ENCODE results near the gene GALK1. TPM values are rescaled to one million over a fixed set of nuclear protein-coding genes. Genes with fewer than 3 reads are reported as not detected.
"Not testable (repeated sequence)": the region's sequence is repeated elsewhere in the genome, so short reads cannot be mapped to it uniquely, and the experiment has no call there.

Gene GALK1
- 23.7 TPM for total RNA-seq

DNA sequence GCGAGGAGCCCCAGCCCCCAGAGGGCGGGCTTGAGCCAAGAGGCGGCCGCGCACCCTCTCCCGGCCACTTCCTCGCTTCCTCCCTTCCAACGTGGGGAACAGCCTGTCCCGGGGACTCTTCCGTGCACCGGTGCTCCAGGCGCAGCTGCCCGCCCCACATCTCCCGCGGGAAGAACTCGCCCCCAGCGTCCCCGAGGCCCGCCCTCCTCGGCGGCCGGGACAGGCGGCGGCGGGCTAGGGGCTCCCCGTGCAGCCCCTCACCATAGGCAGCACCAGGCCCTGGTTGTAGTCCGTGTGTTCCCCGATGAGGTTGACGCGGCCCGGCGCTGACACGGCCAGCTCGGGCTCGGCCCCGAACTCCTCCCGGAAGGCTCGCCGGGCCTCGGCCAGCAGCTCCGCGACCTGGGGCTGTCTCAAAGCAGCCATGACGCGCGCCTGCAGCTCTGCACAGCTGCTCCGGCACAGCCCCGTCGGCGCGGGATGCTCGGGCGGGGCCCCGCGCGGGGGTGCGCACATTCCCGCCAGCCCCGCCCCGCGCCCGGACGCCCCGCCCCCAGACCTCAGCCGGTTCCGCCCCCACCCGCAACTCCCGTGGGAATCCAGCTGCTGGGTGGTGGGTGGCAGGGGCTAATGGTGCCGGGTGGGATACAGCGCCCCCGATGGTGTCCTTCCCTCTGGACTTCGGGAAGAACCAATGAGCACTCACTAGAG lies at the start of gene GALK1:
Gene GALK1, minus strand, starts transcription at position 482 of the 711 bp plus-strand sequence. Its CDS starts 56 bp downstream, at position 426.
- DNase-seq (ENCODE audit: low spot score) (peak; percentile 88), ATAC-seq (peak; percentile 84)
- intact Hi-C loops (cut with DNase I): loop anchor here (5.0 kb wide), 1 partner anchor 1517 kb away; no protein-coding TSS in a partner anchor

- no peak for DNase-seq (ENCODE audit: low spot score)
- no peak for ATAC-seq
- intact Hi-C loops (cut with DNase I): no loop called here
Measured at GRCh38 chr17:75814021-75814395, 49.0 kb upstream of the GALK1 start.

DNA sequence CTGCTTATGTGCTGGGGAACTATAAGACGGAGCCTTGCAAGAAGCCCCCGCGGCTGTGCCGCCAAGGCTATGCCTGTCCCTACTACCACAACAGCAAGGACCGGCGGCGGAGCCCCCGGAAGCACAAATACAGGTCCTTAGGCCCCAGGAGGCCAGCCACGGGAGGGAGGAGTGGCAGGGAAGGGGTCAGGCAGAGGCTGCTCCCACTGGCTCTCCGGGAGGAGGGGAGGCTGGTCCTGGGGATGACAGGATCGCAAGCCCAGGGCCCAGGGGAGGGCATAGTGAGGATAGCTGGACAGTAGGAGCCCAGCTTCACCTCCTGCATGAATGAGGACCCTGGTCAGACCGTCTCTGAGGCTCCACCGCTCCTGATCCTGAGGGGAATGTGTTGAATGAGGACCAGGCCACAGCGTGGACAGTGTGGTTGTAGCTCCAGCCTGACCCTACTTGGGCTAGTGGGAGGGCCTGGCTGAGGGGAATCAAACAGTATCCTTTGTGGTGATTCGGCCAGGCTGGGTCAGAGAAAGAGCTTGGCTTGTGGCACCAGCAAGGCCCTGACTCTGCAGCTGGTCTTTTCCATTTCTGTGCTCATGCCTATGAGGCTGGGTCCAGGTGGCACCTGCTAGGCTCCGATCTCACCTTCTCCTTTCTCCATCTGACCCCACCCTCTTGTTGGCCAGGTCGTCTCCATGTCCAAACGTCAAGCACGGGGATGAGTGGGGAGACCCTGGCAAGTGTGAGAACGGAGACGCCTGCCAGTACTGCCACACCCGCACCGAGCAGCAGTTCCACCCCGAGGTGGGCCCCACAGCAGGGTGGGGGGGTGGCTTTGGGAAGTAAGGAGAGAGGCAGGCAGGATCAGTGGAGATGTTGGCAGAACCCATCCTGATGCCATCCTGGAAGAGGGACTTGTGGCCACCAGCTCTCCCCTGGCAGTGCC lies 48.4 kb upstream of the GALK1 start:
- ATAC-seq (no peak), DNase-seq (ENCODE audit: low spot score) (no peak)
- intact Hi-C loops (cut with DNase I): no loop called here

DNA sequence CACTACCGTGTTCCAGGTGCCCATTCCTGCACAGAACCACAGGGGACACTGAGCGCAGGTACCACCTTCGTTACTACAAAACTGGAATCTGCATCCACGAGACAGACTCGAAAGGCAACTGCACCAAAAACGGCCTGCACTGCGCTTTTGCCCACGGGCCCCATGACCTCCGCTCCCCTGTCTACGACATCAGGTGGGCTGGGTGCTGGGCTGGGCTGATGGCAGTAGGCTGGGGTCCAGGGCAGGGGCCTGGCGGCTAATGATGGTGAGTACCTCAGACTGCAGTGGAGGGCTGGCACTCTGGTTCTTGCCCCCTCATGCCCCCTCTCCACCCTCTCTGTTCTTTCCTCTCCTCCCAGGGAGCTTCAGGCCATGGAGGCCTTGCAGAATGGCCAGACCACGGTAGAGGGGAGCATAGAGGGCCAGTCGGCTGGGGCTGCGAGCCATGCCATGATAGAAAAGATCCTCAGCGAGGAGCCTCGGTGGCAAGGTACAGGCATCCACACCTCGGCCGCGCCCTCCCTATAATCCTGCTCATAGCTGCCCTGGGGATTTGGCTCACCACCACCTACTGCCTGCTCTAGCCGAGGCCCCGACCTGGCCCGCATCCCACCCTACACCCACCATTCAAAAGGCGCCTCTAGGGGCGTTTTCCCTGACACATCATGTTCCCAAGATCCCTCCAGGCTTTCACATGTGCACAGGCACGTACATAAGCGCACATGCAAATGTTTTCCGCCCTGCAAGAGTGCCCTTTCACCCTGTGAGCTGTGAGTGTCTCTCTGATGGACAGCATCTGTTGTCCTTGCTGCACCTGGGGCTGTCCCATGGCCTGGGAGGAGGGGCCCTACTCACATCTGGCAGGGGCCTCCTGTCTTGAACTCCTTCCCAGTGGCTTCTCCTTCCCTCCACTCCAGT lies 47.4 kb upstream of the GALK1 start:
- DNase-seq (ENCODE audit: low spot score) (no peak), ATAC-seq (no peak)
- intact Hi-C loops (cut with DNase I): no loop called here

GRCh38 chr17:75811174-75811573 lies 46.2 kb upstream of the GALK1 start:
- no peak for ATAC-seq
- no peak for DNase-seq (ENCODE audit: low spot score)
- intact Hi-C loops (cut with DNase I): no loop called here

DNA sequence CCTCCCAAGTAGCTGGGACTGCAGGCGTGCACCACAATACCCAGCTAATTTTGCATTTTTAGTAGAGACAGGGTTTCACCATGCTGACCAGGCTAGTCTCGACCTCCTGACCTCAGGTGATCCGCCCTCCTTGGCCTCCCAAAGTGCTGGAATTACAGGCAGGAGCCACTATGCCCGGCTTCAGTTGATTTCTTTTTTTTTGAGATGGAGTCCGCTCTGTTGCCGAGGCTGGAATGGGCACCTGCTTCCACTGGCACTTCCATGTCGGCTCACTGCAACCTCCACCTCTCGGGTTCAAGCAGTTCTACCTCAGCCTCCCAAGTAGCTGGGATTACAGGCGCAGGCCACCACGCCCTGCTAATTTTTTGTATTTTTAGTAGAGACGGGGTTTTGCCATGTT lies 45.8 kb upstream of the GALK1 start:
- ATAC-seq; DNase-seq (ENCODE audit: low spot score); intact Hi-C loops (cut with DNase I): not testable (repeated sequence)

- intact Hi-C loops (cut with DNase I): no loop called here
- DNase-seq (ENCODE audit: low spot score) (no peak), ATAC-seq (no peak)
Measured at GRCh38 chr17:75810216-75810615, 45.2 kb upstream of the GALK1 start.

DNA sequence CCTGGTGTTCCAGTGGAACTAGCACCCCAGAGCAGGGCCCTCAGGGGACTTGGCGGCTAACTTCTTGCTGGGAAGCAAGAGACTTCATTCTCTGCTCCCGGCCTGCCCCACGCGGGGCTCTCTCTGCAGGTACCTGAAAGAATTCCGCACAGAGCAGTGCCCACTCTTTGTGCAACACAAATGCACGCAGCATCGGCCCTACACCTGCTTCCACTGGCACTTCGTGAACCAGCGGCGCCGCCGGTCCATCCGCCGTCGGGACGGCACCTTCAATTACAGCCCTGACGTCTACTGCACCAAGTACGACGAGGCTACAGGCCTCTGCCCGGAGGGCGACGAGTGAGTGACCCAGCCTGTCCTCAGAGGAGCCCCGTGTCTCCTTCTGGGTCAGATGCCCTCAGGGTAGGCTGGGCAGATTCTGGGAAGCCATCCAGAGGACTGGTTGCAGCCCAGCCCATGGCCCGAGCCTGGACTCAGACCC lies 44.7 kb upstream of the GALK1 start:
- DNase-seq (ENCODE audit: low spot score) (no peak), ATAC-seq (no peak)
- intact Hi-C loops (cut with DNase I): no loop called here

DNA sequence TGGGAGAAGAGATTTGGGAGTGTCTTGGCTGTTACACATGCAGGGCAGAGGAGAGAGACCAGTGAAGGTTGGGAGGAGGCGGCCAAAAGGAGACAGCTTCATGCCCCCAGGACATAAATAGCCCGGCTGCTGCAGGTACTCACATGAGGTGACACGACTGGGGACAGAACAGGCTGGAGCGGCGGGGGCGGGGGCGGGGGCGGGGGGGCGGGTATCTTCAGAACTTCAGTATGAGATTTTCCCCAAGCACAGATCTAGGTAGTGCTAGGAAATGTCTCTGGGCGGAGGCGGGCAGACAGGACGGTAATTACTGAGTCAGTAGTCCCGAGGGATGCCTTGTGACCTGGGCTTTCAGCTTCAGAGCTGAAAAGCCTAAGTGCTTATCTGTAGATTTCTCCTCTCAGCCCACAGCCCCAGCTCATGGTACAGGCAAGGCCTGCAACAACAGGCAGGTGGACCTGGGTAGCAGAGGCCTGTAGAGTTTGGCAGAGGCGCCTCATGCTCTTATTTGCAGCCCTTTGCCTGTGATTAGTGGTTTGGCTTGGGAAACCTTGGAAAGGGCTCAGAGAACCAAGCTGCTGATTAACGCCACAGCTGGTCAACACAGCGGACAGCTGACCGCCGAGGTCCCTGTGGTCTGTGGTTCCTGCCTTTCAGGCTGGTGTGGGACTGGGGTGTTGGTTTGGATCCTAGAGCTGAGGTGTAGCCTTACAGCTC lies 44.1 kb upstream of the GALK1 start:
- ATAC-seq (peak; percentile 86), DNase-seq (ENCODE audit: low spot score) (peak; percentile 74)
- intact Hi-C loops (cut with DNase I): no loop called here

DNA sequence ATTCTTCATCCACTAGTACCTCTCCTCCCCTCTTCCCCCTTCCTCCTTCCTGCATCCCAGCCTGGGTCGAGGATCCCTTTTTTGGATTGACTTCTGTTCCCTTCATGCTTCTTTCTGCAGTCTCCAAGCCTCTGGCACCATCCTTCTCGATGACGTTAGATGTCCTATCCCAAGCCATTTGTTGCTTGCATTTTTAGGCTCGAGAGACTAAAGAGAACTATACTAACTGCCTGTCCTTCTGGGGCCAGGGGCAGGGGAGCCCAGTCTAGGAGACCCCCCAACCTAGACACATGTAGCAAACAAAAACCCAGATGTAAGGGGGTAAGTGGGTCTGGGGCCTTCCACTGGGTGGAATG lies 43.5 kb upstream of the GALK1 start:
- no peak for DNase-seq (ENCODE audit: low spot score)
- intact Hi-C loops (cut with DNase I): no loop called here

GRCh38 chr17:75807861-75808260 lies 42.9 kb upstream of the GALK1 start:
- intact Hi-C loops (cut with DNase I): no loop called here
- no peak for ATAC-seq
- peak; percentile 52 for DNase-seq (ENCODE audit: low spot score)

More for the DNA sequence above, 43.5 kb upstream of the GALK1 start:
- ATAC-seq: peak; percentile 23

GRCh38 chr17:75806822-75807500 lies 42.0 kb upstream of the GALK1 start:
- DNase-seq (ENCODE audit: low spot score) (peak; percentile 28), ATAC-seq (no peak)
- intact Hi-C loops (cut with DNase I): no loop called here

GRCh38 chr17:75803883-75804282 lies 38.9 kb upstream of the GALK1 start:
- no peak for DNase-seq (ENCODE audit: low spot score)
- ATAC-seq: no peak
- intact Hi-C loops (cut with DNase I): no loop called here

DNA sequence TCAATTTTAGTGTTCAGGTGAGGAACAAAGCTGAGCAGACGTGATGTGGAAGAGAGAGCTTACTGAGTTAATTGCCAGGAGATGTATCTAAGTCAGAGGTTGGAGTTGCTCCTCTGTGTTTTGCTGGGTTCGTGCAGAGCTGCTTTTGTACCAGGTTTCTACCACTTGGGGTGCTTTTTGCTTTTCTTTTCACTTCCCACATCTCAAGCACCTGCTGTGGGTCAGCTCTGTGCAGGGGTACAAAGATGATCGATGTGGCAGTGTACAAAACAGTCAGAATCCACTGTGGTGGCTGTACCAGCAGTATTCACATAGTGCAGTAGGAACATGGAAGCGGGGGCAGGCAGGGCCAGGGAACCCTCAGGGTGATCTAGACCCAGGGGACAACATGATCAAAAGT lies 34.4 kb upstream of the GALK1 start:
- DNase-seq (ENCODE audit: low spot score) (peak; percentile 10), ATAC-seq (no peak)
- intact Hi-C loops (cut with DNase I): no loop called here

GRCh38 chr17:75795820-75796607 lies 31.0 kb upstream of the GALK1 start:
- no peak for ATAC-seq
- intact Hi-C loops (cut with DNase I): no loop called here
- peak; percentile 31 for DNase-seq (ENCODE audit: low spot score)

DNA sequence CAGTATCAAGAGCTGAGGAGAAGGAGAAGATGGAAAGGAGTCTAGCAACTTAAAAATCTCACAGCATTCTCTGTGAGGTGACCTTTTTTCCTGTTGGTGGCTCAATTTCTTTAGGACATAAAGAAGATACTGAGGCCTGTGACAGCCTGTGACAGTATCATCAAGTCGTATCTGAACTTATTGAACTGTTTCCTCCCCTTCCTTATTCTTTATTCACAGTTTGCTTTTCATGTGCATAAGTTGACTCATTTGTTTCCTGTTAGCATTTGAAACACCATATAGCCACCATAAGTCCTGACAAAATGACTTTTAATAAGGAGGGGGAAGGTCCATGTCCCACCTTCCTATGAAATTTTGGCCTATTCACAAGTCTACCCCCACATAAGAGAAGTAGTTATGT lies 28.5 kb upstream of the GALK1 start:
- DNase-seq (ENCODE audit: low spot score): no peak
- ATAC-seq: no peak
- intact Hi-C loops (cut with DNase I): no loop called here

GRCh38 chr17:75791254-75791653 lies 26.3 kb upstream of the GALK1 start:
- DNase-seq (ENCODE audit: low spot score) (no peak), ATAC-seq (no peak)
- intact Hi-C loops (cut with DNase I): loop anchor here (2.0 kb wide), 1 partner anchor 60 kb away; no protein-coding TSS in a partner anchor

Measured in sciatic nerve (tissue), 2 donors.